ENCODE measurements around the gene SUMO1. TPM values are rescaled to one million over a fixed set of nuclear protein-coding genes. Genes with fewer than 3 reads are reported as not detected.

SUMO1 gene
- total and polyA plus RNA-seq, 9 of the 15 experiments (the other 6 are each of a cell fraction or from before 2014, with no cell fraction given): 63.7 to 292 (median 92.0) TPM

GRCh38 chr2:202194418-202194817 is 44.0 kb downstream of the SUMO1 start (continued):
- TF ChIP-seq ZNF318 (IDR thresholded peaks at IDR 0.05; ENCODE audit: borderline replicate concordance in 1 of 2, low read depth in 1 of 2): no peak
- TF ChIP-seq FOSL1 (tag; conservative IDR thresholded peaks at IDR 0.05): no peak
- TF ChIP-seq NCOA1 (IDR thresholded peaks at IDR 0.05; ENCODE audit: low read depth): no peak
- no peak for TF ChIP-seq RB1 (IDR thresholded peaks at IDR 0.05; ENCODE audit: low read depth)
- TF ChIP-seq MEIS2 (IDR thresholded peaks at IDR 0.05; ENCODE audit: partially characterized antibody): no peak
- TF ChIP-seq FOXO4 (CRISPR knock-in tag; IDR thresholded peaks at IDR 0.05): no peak
- TF ChIP-seq ARID1B (IDR thresholded peaks at IDR 0.05): no peak
- no peak for TF ChIP-seq ZNF407 (IDR thresholded peaks at IDR 0.05; ENCODE audit: low read depth)

Data from K562 (cell line).